HUES6 (cell line): ENCODE results near the gene MUC20.
"Not testable (repeated sequence)": the region's sequence is repeated elsewhere in the genome, so short reads cannot be mapped to it uniquely, and the experiment has no call there.

ENCODE experiments used
- H3K27ac ChIP-seq: 2 replicates; pipeline ENCODE4 v1.7.0; 2013; ENCODE audit warnings: low read depth, mild to moderate bottlenecking, low read length, inconsistent platforms
- H3K27me3 ChIP-seq: 2 replicates; pipeline ENCODE4 v1.6.1; 2013; ENCODE audit warnings: low read length; ENCODE audit not compliant: control insufficient read depth, insufficient read depth
- H3K36me3 ChIP-seq: 2 replicates; pipeline ENCODE4 v1.6.1; 2013; ENCODE audit warnings: low read length; ENCODE audit not compliant: control insufficient read depth, insufficient read depth
- H3K4me1 ChIP-seq: 2 replicates; pipeline ENCODE4 v1.6.1; 2013; ENCODE audit warnings: low read length; ENCODE audit not compliant: control insufficient read depth, insufficient read depth
- H3K4me3 ChIP-seq: 2 replicates; pipeline ENCODE4 v1.5.1; 2013; ENCODE audit warnings: low read depth, low read length
- H3K9ac ChIP-seq: one replicate; pipeline ENCODE4 v1.6.1; 2013; ENCODE audit warnings: mild to moderate bottlenecking, low read length
- H3K9me3 ChIP-seq: 2 replicates; pipeline ENCODE4 v1.6.1; 2013; ENCODE audit warnings: low read depth, low read length; ENCODE audit not compliant: control insufficient read depth, insufficient read depth

MUC20 gene

DNA sequence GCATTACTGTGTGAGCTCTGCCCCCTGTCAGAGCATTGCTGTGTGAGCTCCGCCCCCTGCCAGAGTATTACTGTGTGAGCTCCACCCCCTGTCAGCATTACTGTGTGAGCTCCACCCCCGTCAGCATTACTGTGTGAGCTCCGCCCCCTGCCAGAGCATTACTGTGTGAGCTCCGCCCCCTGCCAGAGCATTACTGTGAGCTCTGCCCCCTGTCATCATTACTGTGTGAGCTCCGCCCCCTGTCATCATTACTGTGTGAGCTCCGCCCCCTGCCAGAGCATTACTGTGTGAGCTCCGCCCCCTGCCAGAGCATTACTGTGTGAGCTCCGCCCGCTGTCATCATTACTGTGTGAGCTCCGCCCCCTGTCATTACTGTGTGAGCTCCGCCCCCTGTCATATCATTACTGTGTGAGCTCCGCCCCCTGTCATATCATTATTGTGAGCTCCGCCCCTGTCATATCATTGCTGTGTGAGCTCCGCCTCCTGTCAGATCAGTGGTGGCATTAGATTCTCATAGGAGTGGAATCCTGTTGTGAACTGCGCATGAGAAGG is 33.5 kb upstream of the MUC20 start:
- not testable (repeated sequence) for H3K4me3 ChIP-seq, H3K27ac ChIP-seq, H3K9ac ChIP-seq, H3K27me3 ChIP-seq, H3K9me3 ChIP-seq, H3K4me1 ChIP-seq
- peaks cover 23% of the 10 kb centered on the region for H3K36me3 ChIP-seq

- not testable (repeated sequence) for H3K4me3 ChIP-seq, H3K4me1 ChIP-seq, H3K27ac ChIP-seq, H3K9me3 ChIP-seq, H3K27me3 ChIP-seq, H3K9ac ChIP-seq
- H3K36me3 ChIP-seq = peaks cover 25% of the 10 kb centered on the region
Observed at GRCh38 chr3:195688471-195689183, 32.2 kb upstream of the MUC20 start.

GRCh38 chr3:195689184-195690070 is 31.4 kb upstream of the MUC20 start:
- not testable (repeated sequence) for H3K9me3 ChIP-seq, H3K27ac ChIP-seq, H3K27me3 ChIP-seq, H3K9ac ChIP-seq, H3K4me1 ChIP-seq, H3K4me3 ChIP-seq
- peaks cover 24% of the 10 kb centered on the region for H3K36me3 ChIP-seq

DNA sequence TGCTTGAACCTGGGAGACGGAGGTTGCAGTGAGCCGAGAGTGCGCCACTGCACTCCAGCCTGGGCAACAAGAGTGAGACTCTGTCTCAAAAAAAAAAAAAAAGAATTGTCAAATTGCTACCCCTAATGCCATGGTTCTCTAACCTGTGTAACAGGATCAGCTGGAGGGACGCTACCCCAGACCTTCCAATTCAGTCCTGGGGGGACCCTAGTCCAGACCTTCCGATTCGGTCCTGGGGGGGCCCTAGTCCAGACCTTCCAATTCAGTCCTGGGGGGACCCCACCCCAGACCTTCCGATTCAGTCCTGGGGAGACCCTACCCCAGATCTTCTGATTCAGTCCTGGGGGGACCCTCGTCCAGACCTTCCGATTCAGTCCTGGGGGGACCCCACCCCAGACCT is 29.8 kb upstream of the MUC20 start:
- H3K4me1 ChIP-seq = no peaks in the 10 kb centered on the region
- H3K9ac ChIP-seq = no peak overlapping the region
- no peak overlapping the region for H3K27ac ChIP-seq
- H3K4me3 ChIP-seq = no peak overlapping the region
- H3K9me3 ChIP-seq = no peaks in the 10 kb centered on the region
- H3K36me3 ChIP-seq = peaks cover 25% of the 10 kb centered on the region
- H3K27me3 ChIP-seq = no peaks in the 10 kb centered on the region

- not testable (repeated sequence) for H3K27ac ChIP-seq, H3K27me3 ChIP-seq, H3K4me3 ChIP-seq, H3K9me3 ChIP-seq, H3K4me1 ChIP-seq, H3K9ac ChIP-seq
- H3K36me3 ChIP-seq = peaks cover 21% of the 10 kb centered on the region
Observed at GRCh38 chr3:195691596-195692353, 29.0 kb upstream of the MUC20 start.

DNA sequence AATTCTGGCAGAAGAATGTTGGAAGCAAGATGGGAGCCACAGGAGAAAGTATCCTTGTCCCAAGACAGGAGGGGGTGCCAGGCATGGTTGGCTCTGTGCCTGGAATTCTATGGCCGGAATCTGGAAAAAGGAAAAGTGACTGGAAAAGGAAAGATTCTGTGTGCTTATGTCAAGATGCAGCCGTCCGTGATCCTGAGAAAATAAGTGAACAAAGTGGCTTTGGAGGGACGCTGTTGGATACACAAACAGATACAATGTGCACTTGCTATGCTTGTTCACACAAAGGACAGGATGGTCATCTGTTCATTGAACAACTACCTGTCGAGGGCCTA is 28.5 kb upstream of the MUC20 start:
- Histone ChIP-seq H3K27ac (no peak overlapping the region), H3K9me3 (no peaks in the 10 kb centered on the region), H3K9ac (no peak overlapping the region), H3K36me3 (peaks cover 21% of the 10 kb centered on the region), H3K27me3 (no peaks in the 10 kb centered on the region), H3K4me1 (peaks cover 1% of the 10 kb centered on the region), H3K4me3 (no peak overlapping the region)

DNA sequence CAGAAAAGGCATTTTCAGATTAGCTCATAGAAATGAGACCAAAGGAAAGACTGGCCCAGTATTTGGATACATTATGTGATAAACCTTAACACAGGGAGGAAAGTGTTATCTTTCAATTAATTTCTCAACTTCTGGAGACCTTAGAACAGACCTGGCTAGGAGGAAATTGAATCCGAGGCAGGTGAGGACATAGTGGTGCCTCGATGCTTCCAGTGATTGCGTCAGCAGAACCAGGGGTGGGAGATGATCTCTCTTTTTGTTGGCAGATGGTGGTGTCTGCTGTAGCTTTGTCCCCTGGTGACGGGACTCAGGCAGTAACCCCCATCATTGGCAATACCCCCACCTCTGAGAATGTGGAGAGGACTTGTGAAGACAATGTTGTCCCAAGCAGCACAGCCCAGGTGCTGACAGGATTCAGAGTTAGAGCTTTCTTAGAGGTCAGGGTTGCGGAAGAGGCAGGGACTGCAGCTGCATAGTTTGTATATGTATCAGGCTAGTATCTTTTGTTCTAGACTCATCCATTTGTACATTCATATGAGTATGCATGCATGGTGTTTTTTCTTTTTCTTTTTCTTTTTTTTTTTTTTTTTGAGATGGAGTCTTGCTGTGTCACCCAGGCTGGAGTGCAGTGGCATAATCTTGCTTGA is 27.9 kb upstream of the MUC20 start:
- no peak overlapping the region for H3K9ac ChIP-seq
- no peaks in the 10 kb centered on the region for H3K9me3 ChIP-seq
- peaks cover 7% of the 10 kb centered on the region for H3K4me1 ChIP-seq
- peaks cover 21% of the 10 kb centered on the region for H3K36me3 ChIP-seq
- no peak overlapping the region for H3K4me3 ChIP-seq
- no peak overlapping the region for H3K27ac ChIP-seq
- no peaks in the 10 kb centered on the region for H3K27me3 ChIP-seq

- H3K9ac ChIP-seq = no peak overlapping the region
- peaks cover 14% of the 10 kb centered on the region for H3K4me1 ChIP-seq
- no peak overlapping the region for H3K4me3 ChIP-seq
- peaks cover 21% of the 10 kb centered on the region for H3K36me3 ChIP-seq
- no peak overlapping the region for H3K27ac ChIP-seq
- no peaks in the 10 kb centered on the region for H3K27me3 ChIP-seq
- H3K9me3 ChIP-seq = no peaks in the 10 kb centered on the region
Observed at GRCh38 chr3:195693428-195694216, 27.2 kb upstream of the MUC20 start.

DNA sequence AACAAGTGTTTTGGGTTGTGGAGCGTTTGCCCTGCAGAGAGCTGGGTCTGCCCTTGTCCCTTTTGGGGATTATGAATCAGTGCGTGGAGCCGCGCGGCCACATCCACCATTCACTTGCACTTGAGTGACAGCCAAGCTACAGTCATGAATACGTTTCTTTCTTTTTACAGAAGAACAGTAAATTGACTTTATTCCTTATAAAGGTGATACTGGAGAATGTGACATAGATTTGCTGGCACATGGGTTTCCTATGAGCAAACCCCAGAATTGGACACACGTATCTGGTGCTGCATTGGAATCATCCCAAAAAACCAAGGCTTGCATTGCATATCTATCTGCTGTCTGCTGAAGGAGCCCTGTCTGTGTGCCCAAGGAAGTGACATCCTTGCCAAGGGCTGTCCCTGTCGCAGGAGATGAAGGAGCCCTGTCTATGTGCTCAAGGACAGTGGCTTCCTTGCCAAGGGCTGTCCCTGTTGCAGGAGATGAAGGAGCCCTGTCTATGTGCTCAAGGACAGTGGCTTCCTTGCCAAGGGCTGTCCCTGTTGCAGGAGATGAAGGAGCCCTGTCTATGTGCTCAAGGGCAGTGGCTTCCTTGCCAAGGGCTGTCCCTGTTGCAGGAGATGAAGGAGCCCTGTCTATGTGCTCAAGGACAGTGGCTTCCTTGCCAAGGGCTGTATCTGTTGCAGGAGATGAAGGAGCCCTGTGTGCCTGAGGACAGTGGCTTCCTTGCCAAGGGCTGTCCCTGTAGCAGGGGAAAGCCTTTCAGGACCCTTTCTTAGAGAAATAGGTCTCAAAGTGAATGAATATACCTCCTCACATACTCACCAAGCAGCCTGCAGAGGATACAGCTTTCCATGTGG is 26.3 kb upstream of the MUC20 start:
- H3K4me3 ChIP-seq = not testable (repeated sequence)
- peaks cover 21% of the 10 kb centered on the region for H3K36me3 ChIP-seq

More for the DNA sequence above, 26.3 kb upstream of the MUC20 start:
- not testable (repeated sequence) for H3K27me3 ChIP-seq, H3K9ac ChIP-seq, H3K9me3 ChIP-seq, H3K27ac ChIP-seq
- peaks cover 21% of the 10 kb centered on the region for H3K4me1 ChIP-seq
